GM12878 (cell line): Measurements from ENCODE around the gene ARHGAP12. TPM values are rescaled to one million over a fixed set of nuclear protein-coding genes. Genes with fewer than 3 reads are reported as not detected.

ENCODE experiments used
- ATAC-seq: fragments of 200-7000 bp; cut with Tn5 transposase; 3 replicates; pipeline ENCODE4 v1.9.1; 2020; ENCODE audit warnings: mild to moderate bottlenecking, moderate library complexity
- BruUV-seq: library from RNA; stranded (reverse); fragments of 400-500 nt; replicated peaks from 2 replicates; lab custom pipeline; 2021; lab: Mats Ljungman, UMichigan
- CTCF ChIA-PET: fragments of 300-600 bp; sonication (Branson Sonifier 250); formaldehyde crosslinking; extraction: SDS; loops from one replicate; lab custom pipeline; 2021; ENCODE audit warnings: inconsistent platforms; lab: Yijun Ruan, JAX
- POLR2A ChIA-PET: fragments of 350-600 bp; formaldehyde crosslinking; extraction: SDS; loops from one replicate; lab custom pipeline; 2021; ENCODE audit warnings: inconsistent platforms; lab: Charles Lee
- RAD21 ChIA-PET: fragments of 300-600 bp; sonication (Branson Sonifier 250); formaldehyde crosslinking; loops from one replicate; lab custom pipeline; 2023; ENCODE audit warnings: antibody characterized with exemption; ENCODE audit not compliant: unreplicated experiment; lab: Charles Lee
- SMC1A ChIA-PET: fragments of 300-600 bp; sonication (Branson Sonifier 250); formaldehyde crosslinking; loops from one replicate; lab custom pipeline; 2023; ENCODE audit not compliant: unreplicated experiment, uncharacterized antibody; lab: Charles Lee
- DNase-seq: peaks from one replicate; pipeline ENCODE4 v3.0.0-alpha.2; 2011; ENCODE audit warnings: low read depth, low spot score
- FAIRE-seq: peaks from 3 replicates; lab custom pipeline; 2011; peaks lifted over from hg19 to GRCh38; lab: Jason Lieb, UNC
- H2AFZ ChIP-seq: 2 replicates; pipeline ENCODE4 v1.6.0; 2011; ENCODE audit warnings: low read depth, low read length, control low read depth; ENCODE audit not compliant: control insufficient read depth
- H3K27ac ChIP-seq: 2 replicates; pipeline ENCODE4 v1.5.1; 2011; ENCODE audit warnings: control low read depth; ENCODE audit not compliant: control insufficient read depth, insufficient read depth
- H3K27me3 ChIP-seq, 2 experiments: replicated peaks in 1 of 2; 2 replicates each; pipeline versions ENCODE4 v1.6.0 to v1.6.1; 2011; ENCODE audit warnings: low read length in 1 of 2; ENCODE audit not compliant: control insufficient read depth in 2 of 2, insufficient read depth in 2 of 2
- H3K36me3 ChIP-seq, 2 experiments: 2 replicates each; pipeline ENCODE4 v1.5.1; 2011; ENCODE audit warnings: low read length in 1 of 2; ENCODE audit not compliant: control insufficient read depth in 2 of 2, insufficient read depth in 2 of 2
- H3K4me1 ChIP-seq: 2 replicates; pipeline ENCODE4 v1.6.1; 2011; ENCODE audit warnings: mild to moderate bottlenecking, low read length, moderate library complexity, mixed read lengths; ENCODE audit not compliant: control insufficient read depth, insufficient read depth
- H3K4me2 ChIP-seq: 2 replicates; pipeline ENCODE4 v1.6.0; 2011; ENCODE audit warnings: control low read depth; ENCODE audit not compliant: control insufficient read depth, insufficient read depth
- H3K4me3 ChIP-seq: fragments of 200-600 bp; sonication (generic); 2 replicates; pipeline ENCODE4 v1.5.1; 2016
- H3K79me2 ChIP-seq: 2 replicates; pipeline ENCODE4 v1.6.0; 2011; ENCODE audit warnings: low read length; ENCODE audit not compliant: control insufficient read depth, insufficient read depth
- H3K9ac ChIP-seq: 2 replicates; pipeline ENCODE4 v1.8.0; 2011; ENCODE audit warnings: low read length, control low read depth, mixed read lengths; ENCODE audit not compliant: control insufficient read depth, insufficient read depth
- H3K9me3 ChIP-seq: replicated peaks from 3 replicates; pipeline ENCODE4 v1.5.1; 2011; ENCODE audit warnings: mild to moderate bottlenecking, low read length; ENCODE audit not compliant: control insufficient read depth, insufficient read depth
- H4K20me1 ChIP-seq: 2 replicates; pipeline ENCODE4 v1.6.0; 2011; ENCODE audit not compliant: control insufficient read depth, insufficient read depth
- CEBPZ ChIP-seq: fragments of 150-350 bp; IDR thresholded peaks from 2 replicates; pipeline ENCODE4 v1.6.1; 2016; ENCODE audit warnings: low read depth, low read length
- FOXK2 ChIP-seq: fragments of 450-650 bp; IDR thresholded peaks from 2 replicates; pipeline ENCODE4 v1.6.1; 2017; ENCODE audit warnings: mild to moderate bottlenecking, moderate library complexity
- FOXM1 ChIP-seq: IDR thresholded peaks from 2 replicates; pipeline ENCODE4 v1.6.1; 2012; ENCODE audit warnings: low read depth, mild to moderate bottlenecking, inconsistent platforms, low read length, moderate library complexity
- HCFC1 ChIP-seq: fragments of 150-350 bp; IDR thresholded peaks from 2 replicates; pipeline ENCODE4 v1.6.1; 2014; ENCODE audit warnings: low read length
- RELB ChIP-seq: fragments of 450-650 bp; IDR thresholded peaks from 2 replicates; pipeline ENCODE4 v1.6.1; 2017; ENCODE audit warnings: low read depth, mild to moderate bottlenecking, moderate library complexity
- ZZZ3 ChIP-seq: IDR thresholded peaks from 2 replicates; pipeline ENCODE4 v1.6.1; 2011; ENCODE audit warnings: low read depth; ENCODE audit not compliant: control insufficient read depth, insufficient read length
- WGBS: methylation state at CpG from one replicate; pipeline ENCODE4 v1.1.6; 2016; ENCODE audit warnings: low lambda C conversion rate; ENCODE audit not compliant: insufficient replicate concordance, insufficient coverage; ENCODE audit errors: missing lambda C conversion rate; 5-methylcytosine and 5-hydroxymethylcytosine counted together
- in situ Hi-C: fragments of 300-500 bp; cut with MboI; formaldehyde crosslinking; loops from 9 replicates; pipeline ENCODE4 v1.14.3; 2018; ENCODE audit warnings: mixed read lengths
- intact Hi-C: fragments of 100-400 bp; cut with micrococcal nuclease; formaldehyde crosslinking; loops from one replicate; pipeline ENCODE4 v1.14.2; 2022; ENCODE audit not compliant: unreplicated experiment
- polyA plus RNA-seq, 11 experiments: library from polyadenylated mRNA; depleted of rRNA in 4 of 11; unstranded in 6 of 11; stranded (reverse) in 5 of 11; fragments of >200 nt; fragmentation: Nextera tagmentation in 4 of 11; fragmentation: Illumina TruSeq in 1 of 11; extraction: Ambion mirVana in 4 of 11; extraction: Trizol in 1 of 11; gene quantifications; 1 replicate in 1 of 11; 2 replicates in 10 of 11; pipeline versions ENCODE4 v1.2.1 to v1.2.3, GENCODE V29; 2011 to 2016; ENCODE audit warnings: inconsistent platforms in 2 of 11, missing spikeins in 2 of 11, low read depth in 1 of 11
- total RNA-seq, 4 experiments: library from RNA; depleted of rRNA in 3 of 4; stranded (reverse); fragments of >200 nt in 3 of 4; fragmentation: Illumina TruSeq in 1 of 4; extraction: Trizol in 1 of 4; gene quantifications; 2 replicates each; pipeline versions ENCODE4 v1.2.1 to v1.2.3, GENCODE V29; 2013 to 2021
- TF ChIP-seq, protein P1 (sequence below): fragments of 450-650 bp; IDR thresholded peaks from 2 replicates; pipeline ENCODE4 v1.6.1; 2017; ENCODE audit warnings: borderline replicate concordance

Gene ARHGAP12
- total and polyA plus RNA-seq, 10 of the 15 experiments (the other 5 are each of a cell fraction or from before 2014, with no cell fraction given), result 5.4 to 15.6 (median 8.5) TPM

DNA sequence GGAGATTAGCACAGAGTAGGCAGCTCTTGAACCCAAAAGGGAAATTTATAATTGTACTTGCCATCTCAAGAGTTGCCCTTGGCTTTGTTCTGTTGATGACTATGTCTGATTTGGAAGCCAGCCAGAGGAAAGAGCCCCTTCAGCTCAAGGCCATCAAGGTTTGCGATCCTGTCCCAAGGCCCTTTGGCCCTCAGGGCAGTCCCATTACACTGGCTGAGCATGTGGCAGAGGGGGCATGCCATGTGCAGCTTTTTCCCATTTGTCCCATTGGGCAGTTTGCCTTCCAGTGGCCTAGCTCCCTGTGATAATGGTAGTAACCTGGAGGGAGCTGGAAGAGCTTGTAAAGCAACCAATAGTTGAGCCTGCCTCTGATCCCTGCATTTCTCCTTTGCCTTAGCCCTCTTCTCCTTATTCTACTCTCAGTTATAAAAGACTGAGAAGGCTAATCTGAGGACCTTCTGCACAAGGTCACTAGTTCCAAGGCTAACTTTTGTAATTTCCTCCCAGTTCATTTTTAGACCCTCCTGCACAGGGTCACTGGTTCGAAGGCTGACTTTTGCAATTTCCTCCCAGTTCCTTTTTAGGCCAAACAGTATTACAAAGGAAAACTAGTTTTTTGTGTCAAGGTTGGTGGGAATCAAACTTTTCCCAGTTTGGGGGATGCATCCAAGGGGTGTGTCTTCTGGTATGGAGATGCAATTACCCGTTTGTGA is 31.0 kb upstream of the ARHGAP12 start:
- Histone ChIP-seq H3K4me1 (no peaks in the 10 kb centered on the region), H3K4me2 (no peak overlapping the region), H3K27ac (no peak overlapping the region), H4K20me1 (no peaks in the 10 kb centered on the region), H3K9me3 (no peaks in the 10 kb centered on the region; the same call in 2 of the 3 replicates), H3K79me2 (no peaks in the 10 kb centered on the region), H3K4me3 (no peak overlapping the region), H3K36me3 (no peaks in the 10 kb centered on the region), H2AFZ (no peak overlapping the region), H3K27me3 (no peaks in the 10 kb centered on the region), H3K9ac (no peak overlapping the region)
- ChIA-PET SMC1A (interaction anchor here (1.0 to 1.2 kb wide), 2 partner anchors 30 to 97 kb away, joined by 3 to 5 read pairs; no protein-coding TSS in a partner anchor), RAD21 (no interaction called here), CTCF (interaction anchor here (1.2 kb wide), 1 partner anchor 149 kb away, joined by 3 read pairs; no protein-coding TSS in a partner anchor), POLR2A (interaction anchor here (0.8 kb wide), 1 partner anchor 9 kb away, joined by 3 read pairs; no protein-coding TSS in a partner anchor)
- in situ Hi-C loops (no loop called here), intact Hi-C loops (no loop called here)
- FAIRE-seq (no peak), DNase-seq (no peak), ATAC-seq (no peak)
- 45% methylated on average over 3 of the region's 3 CpGs for WGBS
- no peak for TF ChIP-seq FOXK2
- no peak for TF ChIP-seq ZZZ3
- TF ChIP-seq, protein P1, sequence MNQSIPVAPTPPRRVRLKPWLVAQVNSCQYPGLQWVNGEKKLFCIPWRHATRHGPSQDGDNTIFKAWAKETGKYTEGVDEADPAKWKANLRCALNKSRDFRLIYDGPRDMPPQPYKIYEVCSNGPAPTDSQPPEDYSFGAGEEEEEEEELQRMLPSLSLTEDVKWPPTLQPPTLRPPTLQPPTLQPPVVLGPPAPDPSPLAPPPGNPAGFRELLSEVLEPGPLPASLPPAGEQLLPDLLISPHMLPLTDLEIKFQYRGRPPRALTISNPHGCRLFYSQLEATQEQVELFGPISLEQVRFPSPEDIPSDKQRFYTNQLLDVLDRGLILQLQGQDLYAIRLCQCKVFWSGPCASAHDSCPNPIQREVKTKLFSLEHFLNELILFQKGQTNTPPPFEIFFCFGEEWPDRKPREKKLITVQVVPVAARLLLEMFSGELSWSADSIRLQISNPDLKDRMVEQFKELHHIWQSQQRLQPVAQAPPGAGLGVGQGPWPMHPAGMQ, result no peak
- no peak for TF ChIP-seq FOXM1
- no peak for TF ChIP-seq CEBPZ
- no peak for TF ChIP-seq HCFC1
- no peak for TF ChIP-seq RELB
- no TSS peak for BruUV-seq
